ENCODE results near the gene MAZ. TPM values are rescaled to one million over a fixed set of nuclear protein-coding genes. Genes with fewer than 3 reads are reported as not detected.

The MAZ gene
- total and polyA plus RNA-seq, 2 of the 13 experiments (the other 11 are each of a cell fraction or from before 2014, with no cell fraction given), result 203 to 277 TPM

- TF ChIP-seq ZBTB39 (CRISPR knock-in tag; IDR thresholded peaks at IDR 0.05) (no peak), ZHX2 (IDR thresholded peaks at IDR 0.05; ENCODE audit: low read depth) (peak; percentile 83), ZHX2 (CRISPR knock-in tag; IDR thresholded peaks at IDR 0.05; ENCODE audit: borderline replicate concordance) (0 out of 2 replicates have a peak, but pooled peaks have one; percentile 34), ZBTB44 (CRISPR knock-in tag; IDR thresholded peaks at IDR 0.05) (0 out of 2 replicates have a peak, but pooled peaks have one; percentile 26), ZNF775 (CRISPR knock-in tag; IDR thresholded peaks at IDR 0.05; ENCODE audit: borderline replicate concordance) (no peak; the same call in 1 of the 2 replicates), ZNF101 (CRISPR knock-in tag; IDR thresholded peaks at IDR 0.05; ENCODE audit: borderline replicate concordance, low read depth) (no peak; the same call in 1 of the 2 replicates), ZBTB7B (CRISPR knock-in tag; IDR thresholded peaks at IDR 0.05) (peak; percentile 37; the same call in 1 of the 2 replicates), ZNF44 (CRISPR knock-in tag; IDR thresholded peaks at IDR 0.05) (peak; percentile 28; the same call in 1 of the 2 replicates), ZNF329 (CRISPR knock-in tag; IDR thresholded peaks at IDR 0.05; ENCODE audit: low read depth) (no peak), ZFP36 (IDR thresholded peaks at IDR 0.05; ENCODE audit: borderline replicate concordance, low read depth, low read length, partially characterized antibody) (no peak), ZNF138 (CRISPR knock-in tag; IDR thresholded peaks at IDR 0.05; ENCODE audit: low read depth) (0 out of 2 replicates have a peak, but pooled peaks have one; percentile 85), ZNF570 (CRISPR knock-in tag; IDR thresholded peaks at IDR 0.05; ENCODE audit: borderline replicate concordance) (no peak), ZNF674 (CRISPR knock-in tag; IDR thresholded peaks at IDR 0.05; ENCODE audit: low read depth) (no peak), SMYD3 (CRISPR knock-in tag; IDR thresholded peaks at IDR 0.05) (peak; percentile 97; the same call in 1 of the 2 replicates), TGIF2 (CRISPR knock-in tag; IDR thresholded peaks at IDR 0.05) (peak; percentile 49), MAF1 (CRISPR knock-in tag; IDR thresholded peaks at IDR 0.05; ENCODE audit: borderline replicate concordance) (peak; percentile 90), JUND (CRISPR knock-in tag; IDR thresholded peaks at IDR 0.05) (peak; percentile 83), FOXK1 (CRISPR knock-in tag; IDR thresholded peaks at IDR 0.05; ENCODE audit: borderline replicate concordance, low read depth) (peak; percentile 87), RCOR2 (CRISPR knock-in tag; IDR thresholded peaks at IDR 0.05) (0 out of 2 replicates have a peak, but pooled peaks have one; percentile 46)
Measured at GRCh38 chr16:29790183-29790948, 16.0 kb upstream of the MAZ start, which contains the start of gene KIF22 (continued).

All from HepG2 (cell line).